ENCODE results near the gene CCL26.
"Not testable (repeated sequence)": the region's sequence is repeated elsewhere in the genome, so short reads cannot be mapped to it uniquely, and the experiment has no call there.

- TF ChIP-seq, protein P1, sequence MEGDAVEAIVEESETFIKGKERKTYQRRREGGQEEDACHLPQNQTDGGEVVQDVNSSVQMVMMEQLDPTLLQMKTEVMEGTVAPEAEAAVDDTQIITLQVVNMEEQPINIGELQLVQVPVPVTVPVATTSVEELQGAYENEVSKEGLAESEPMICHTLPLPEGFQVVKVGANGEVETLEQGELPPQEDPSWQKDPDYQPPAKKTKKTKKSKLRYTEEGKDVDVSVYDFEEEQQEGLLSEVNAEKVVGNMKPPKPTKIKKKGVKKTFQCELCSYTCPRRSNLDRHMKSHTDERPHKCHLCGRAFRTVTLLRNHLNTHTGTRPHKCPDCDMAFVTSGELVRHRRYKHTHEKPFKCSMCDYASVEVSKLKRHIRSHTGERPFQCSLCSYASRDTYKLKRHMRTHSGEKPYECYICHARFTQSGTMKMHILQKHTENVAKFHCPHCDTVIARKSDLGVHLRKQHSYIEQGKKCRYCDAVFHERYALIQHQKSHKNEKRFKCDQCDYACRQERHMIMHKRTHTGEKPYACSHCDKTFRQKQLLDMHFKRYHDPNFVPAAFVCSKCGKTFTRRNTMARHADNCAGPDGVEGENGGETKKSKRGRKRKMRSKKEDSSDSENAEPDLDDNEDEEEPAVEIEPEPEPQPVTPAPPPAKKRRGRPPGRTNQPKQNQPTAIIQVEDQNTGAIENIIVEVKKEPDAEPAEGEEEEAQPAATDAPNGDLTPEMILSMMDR (IDR thresholded peaks at IDR 0.05 in 2 of 3, conservative IDR thresholded peaks at IDR 0.05 in 1 of 3; ENCODE audit: insufficient read depth in 2 of 3, low read depth in 1 of 3, low read length in 3 of 3) = not testable (repeated sequence)
- not testable (repeated sequence) for TF ChIP-seq ZFP1 (CRISPR knock-in tag; IDR thresholded peaks at IDR 0.05); JUN (IDR thresholded peaks at IDR 0.05; ENCODE audit: borderline replicate concordance, low read depth, low read length); JUN (CRISPR knock-in tag; IDR thresholded peaks at IDR 0.05; ENCODE audit: borderline replicate concordance); BRCA1 (IDR thresholded peaks at IDR 0.05); BRCA1 (CRISPR knock-in tag; IDR thresholded peaks at IDR 0.05); HMG20A (CRISPR knock-in tag; conservative IDR thresholded peaks at IDR 0.05); TCFL5 (CRISPR knock-in tag; conservative IDR thresholded peaks at IDR 0.05); ZNF197 (CRISPR knock-in tag; IDR thresholded peaks at IDR 0.05; ENCODE audit: low read depth); TCF7L2 (IDR thresholded peaks at IDR 0.05; ENCODE audit: low read depth, low read length); HCFC1 (IDR thresholded peaks at IDR 0.05; ENCODE audit: low read depth, low read length)
- TF ChIP-seq, protein P2, sequence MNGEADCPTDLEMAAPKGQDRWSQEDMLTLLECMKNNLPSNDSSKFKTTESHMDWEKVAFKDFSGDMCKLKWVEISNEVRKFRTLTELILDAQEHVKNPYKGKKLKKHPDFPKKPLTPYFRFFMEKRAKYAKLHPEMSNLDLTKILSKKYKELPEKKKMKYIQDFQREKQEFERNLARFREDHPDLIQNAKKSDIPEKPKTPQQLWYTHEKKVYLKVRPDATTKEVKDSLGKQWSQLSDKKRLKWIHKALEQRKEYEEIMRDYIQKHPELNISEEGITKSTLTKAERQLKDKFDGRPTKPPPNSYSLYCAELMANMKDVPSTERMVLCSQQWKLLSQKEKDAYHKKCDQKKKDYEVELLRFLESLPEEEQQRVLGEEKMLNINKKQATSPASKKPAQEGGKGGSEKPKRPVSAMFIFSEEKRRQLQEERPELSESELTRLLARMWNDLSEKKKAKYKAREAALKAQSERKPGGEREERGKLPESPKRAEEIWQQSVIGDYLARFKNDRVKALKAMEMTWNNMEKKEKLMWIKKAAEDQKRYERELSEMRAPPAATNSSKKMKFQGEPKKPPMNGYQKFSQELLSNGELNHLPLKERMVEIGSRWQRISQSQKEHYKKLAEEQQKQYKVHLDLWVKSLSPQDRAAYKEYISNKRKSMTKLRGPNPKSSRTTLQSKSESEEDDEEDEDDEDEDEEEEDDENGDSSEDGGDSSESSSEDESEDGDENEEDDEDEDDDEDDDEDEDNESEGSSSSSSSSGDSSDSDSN (IDR thresholded peaks at IDR 0.05; ENCODE audit: borderline replicate concordance in 1 of 2, low read depth in 2 of 2, low read length in 2 of 2) = not testable (repeated sequence)
These were observed 16.3 kb upstream of the CCL26 start for GRCh38 chr7:75788154-75788847.
